Measurements from ENCODE around the gene IDH2. TPM values are rescaled to one million over a fixed set of nuclear protein-coding genes. Genes with fewer than 3 reads are reported as not detected.

The IDH2 gene
- total RNA-seq, 1 experiment from 2014 or later, result 17.9 TPM

Small RNAs within 50 kb of the gene (small RNA-seq; reads per million reads assigned to genes)
- 0 reads per million in 2 experiments for gene RF00066

Other genes with a start within 250 kb of the IDH2 start
- gene AP3S2, start 208.5 kb downstream of the IDH2 start, total RNA-seq (2014; rRNA removed; shearing (Covaris generic)), result 47.9 and 53.0 TPM in 2 replicates
- gene ARPIN, start 189.5 kb downstream of the IDH2 start, total RNA-seq (2014; rRNA removed; shearing (Covaris generic)), result 4.1 and 5.2 TPM in 2 replicates
- 4.5 and 7.1 TPM in 2 replicates for gene ZNF710, start 101.1 kb downstream of the IDH2 start, total RNA-seq (2014; rRNA removed; shearing (Covaris generic))
- 14.4 and 15.8 TPM in 2 replicates for gene SEMA4B, start 98.9 kb upstream of the IDH2 start, total RNA-seq (2014; rRNA removed; shearing (Covaris generic))
- 51.0 and 54.1 TPM in 2 replicates for gene CIB1, start 131.5 kb upstream of the IDH2 start, total RNA-seq (2014; rRNA removed; shearing (Covaris generic))
- 1.2 and 3.4 TPM in 2 replicates for gene GDPGP1, start 131.7 kb upstream of the IDH2 start, total RNA-seq (2014; rRNA removed; shearing (Covaris generic))
- 0.10 and 0.43 TPM in 2 replicates for gene TTLL13, start 147.1 kb upstream of the IDH2 start, total RNA-seq (2014; rRNA removed; shearing (Covaris generic))
- gene NGRN, start 163.2 kb upstream of the IDH2 start, total RNA-seq (2014; rRNA removed; shearing (Covaris generic)), result 119 and 120 TPM in 2 replicates
- 0.69 and 1.5 TPM in 2 replicates for gene ZNF774, start 249.8 kb upstream of the IDH2 start, total RNA-seq (2014; rRNA removed; shearing (Covaris generic))

Measured in NCI-H460 (cell line).